ENCODE measurements around the gene FMN2. TPM values are rescaled to one million over a fixed set of nuclear protein-coding genes. Genes with fewer than 3 reads are reported as not detected.

Gene FMN2
- total and polyA plus RNA-seq, 3 experiments from 2014 or later: not detected

- no peak overlapping the region for H3K27ac ChIP-seq (ENCODE audit: low read depth, low read length)
- ChIA-PET POLR2A (no interaction called here), CTCF (no interaction called here)
- H3K9me3 ChIP-seq (ENCODE audit: low read length): no peaks in the 10 kb centered on the region
- H3K27ac Mint-ChIP-seq: no peak overlapping the region
- no peaks in the 10 kb centered on the region for H3K36me3 ChIP-seq (ENCODE audit: insufficient read depth, low read length)
- H3K4me1 ChIP-seq (ENCODE audit: insufficient read depth, low read length): no peaks in the 10 kb centered on the region
- no peaks in the 10 kb centered on the region for H3K36me3 Mint-ChIP-seq
- no peak overlapping the region for H3K4me3 Mint-ChIP-seq
- no peak for DNase-seq
- H3K4me1 Mint-ChIP-seq: no peaks in the 10 kb centered on the region
- H3K9me3 Mint-ChIP-seq: peaks cover 0 to 13% (median 4%) of the 10 kb centered on the region in 5 donors
- H3K4me3 ChIP-seq (ENCODE audit: low read length): no peak overlapping the region
- H3K27me3 Mint-ChIP-seq: no peaks in the 10 kb centered on the region
- H3K27me3 ChIP-seq (ENCODE audit: insufficient read depth, low read length, poor library complexity, severe bottlenecking): no peaks in the 10 kb centered on the region
Observed at GRCh38 chr1:240496356-240496755, 404.7 kb downstream of the FMN2 start.

- POLR2A ChIA-PET: no interaction called here
- no peak for DNase-seq
- Mint-ChIP-seq H3K27me3 (no peaks in the 10 kb centered on the region), H3K36me3 (no peaks in the 10 kb centered on the region), H3K27ac (no peak overlapping the region), H3K4me1 (no peaks in the 10 kb centered on the region), H3K9me3 (peaks cover 0 to 10% (median 2%) of the 10 kb centered on the region in 5 donors), H3K4me3 (no peak overlapping the region)
- Histone ChIP-seq H3K4me3 (ENCODE audit: low read length) (no peak overlapping the region), H3K27ac (ENCODE audit: low read depth, low read length) (no peak overlapping the region), H3K27me3 (ENCODE audit: insufficient read depth, low read length, poor library complexity, severe bottlenecking) (no peaks in the 10 kb centered on the region), H3K4me1 (ENCODE audit: insufficient read depth, low read length) (no peaks in the 10 kb centered on the region), H3K9me3 (ENCODE audit: low read length) (no peaks in the 10 kb centered on the region), H3K36me3 (ENCODE audit: insufficient read depth, low read length) (no peaks in the 10 kb centered on the region)
- CTCF ChIA-PET: no interaction called here
Observed at GRCh38 chr1:240496941-240497340, 405.3 kb downstream of the FMN2 start.

GRCh38 chr1:240497908-240498307 is 406.2 kb downstream of the FMN2 start:
- Mint-ChIP-seq H3K9me3 (peaks cover 0 to 10% (median 2%) of the 10 kb centered on the region in 5 donors), H3K4me3 (no peak overlapping the region), H3K4me1 (no peaks in the 10 kb centered on the region), H3K27me3 (no peaks in the 10 kb centered on the region), H3K27ac (no peak overlapping the region), H3K36me3 (no peaks in the 10 kb centered on the region)
- H3K4me1 ChIP-seq (ENCODE audit: insufficient read depth, low read length): no peaks in the 10 kb centered on the region
- H3K27ac ChIP-seq (ENCODE audit: low read depth, low read length): no peak overlapping the region
- no peaks in the 10 kb centered on the region for H3K9me3 ChIP-seq (ENCODE audit: low read length)
- H3K4me3 ChIP-seq (ENCODE audit: low read length): no peak overlapping the region
- no peaks in the 10 kb centered on the region for H3K36me3 ChIP-seq (ENCODE audit: insufficient read depth, low read length)
- DNase-seq: no peak
- no peaks in the 10 kb centered on the region for H3K27me3 ChIP-seq (ENCODE audit: insufficient read depth, low read length, poor library complexity, severe bottlenecking)
- POLR2A ChIA-PET: no interaction called here
- CTCF ChIA-PET: no interaction called here

- Mint-ChIP-seq H3K36me3 (no peaks in the 10 kb centered on the region), H3K27ac (no peak overlapping the region), H3K9me3 (peaks cover 0 to 10% (median 2%) of the 10 kb centered on the region in 5 donors), H3K4me1 (no peaks in the 10 kb centered on the region), H3K27me3 (no peaks in the 10 kb centered on the region), H3K4me3 (no peak overlapping the region)
- no peaks in the 10 kb centered on the region for H3K27me3 ChIP-seq (ENCODE audit: insufficient read depth, low read length, poor library complexity, severe bottlenecking)
- CTCF ChIA-PET: no interaction called here
- POLR2A ChIA-PET: no interaction called here
- H3K27ac ChIP-seq (ENCODE audit: low read depth, low read length): no peak overlapping the region
- no peaks in the 10 kb centered on the region for H3K9me3 ChIP-seq (ENCODE audit: low read length)
- no peaks in the 10 kb centered on the region for H3K4me1 ChIP-seq (ENCODE audit: insufficient read depth, low read length)
- no peaks in the 10 kb centered on the region for H3K36me3 ChIP-seq (ENCODE audit: insufficient read depth, low read length)
- H3K4me3 ChIP-seq (ENCODE audit: low read length): no peak overlapping the region
- DNase-seq: no peak
Observed at GRCh38 chr1:240498335-240498734, 406.7 kb downstream of the FMN2 start.

GRCh38 chr1:240499012-240499411 is 407.3 kb downstream of the FMN2 start:
- Histone ChIP-seq H3K27me3 (ENCODE audit: insufficient read depth, low read length, poor library complexity, severe bottlenecking) (no peaks in the 10 kb centered on the region), H3K36me3 (ENCODE audit: insufficient read depth, low read length) (no peaks in the 10 kb centered on the region), H3K27ac (ENCODE audit: low read depth, low read length) (no peak overlapping the region), H3K9me3 (ENCODE audit: low read length) (no peaks in the 10 kb centered on the region), H3K4me1 (ENCODE audit: insufficient read depth, low read length) (no peaks in the 10 kb centered on the region), H3K4me3 (ENCODE audit: low read length) (no peak overlapping the region)
- no peaks in the 10 kb centered on the region for H3K36me3 Mint-ChIP-seq
- H3K4me3 Mint-ChIP-seq: no peak overlapping the region
- H3K9me3 Mint-ChIP-seq: peaks cover 0 to 10% (median 2%) of the 10 kb centered on the region in 5 donors
- DNase-seq: no peak
- CTCF ChIA-PET: no interaction called here
- POLR2A ChIA-PET: no interaction called here
- H3K27ac Mint-ChIP-seq: no peak overlapping the region
- no peaks in the 10 kb centered on the region for H3K4me1 Mint-ChIP-seq
- H3K27me3 Mint-ChIP-seq: no peaks in the 10 kb centered on the region

- no peak for DNase-seq
- no peaks in the 10 kb centered on the region for H3K9me3 ChIP-seq (ENCODE audit: low read length)
- H3K36me3 ChIP-seq (ENCODE audit: insufficient read depth, low read length): no peaks in the 10 kb centered on the region
- POLR2A ChIA-PET: no interaction called here
- no peak overlapping the region for H3K4me3 ChIP-seq (ENCODE audit: low read length)
- no peak overlapping the region for H3K4me3 Mint-ChIP-seq
- H3K27ac Mint-ChIP-seq: no peak overlapping the region
- H3K4me1 ChIP-seq (ENCODE audit: insufficient read depth, low read length): no peaks in the 10 kb centered on the region
- no peaks in the 10 kb centered on the region for H3K27me3 Mint-ChIP-seq
- peaks cover 0 to 10% (median 2%) of the 10 kb centered on the region in 5 donors for H3K9me3 Mint-ChIP-seq
- no peak overlapping the region for H3K27ac ChIP-seq (ENCODE audit: low read depth, low read length)
- CTCF ChIA-PET: no interaction called here
- no peaks in the 10 kb centered on the region for H3K36me3 Mint-ChIP-seq
- no peaks in the 10 kb centered on the region for H3K4me1 Mint-ChIP-seq
- H3K27me3 ChIP-seq (ENCODE audit: insufficient read depth, low read length, poor library complexity, severe bottlenecking): no peaks in the 10 kb centered on the region
Observed at GRCh38 chr1:240500647-240501046, 409.0 kb downstream of the FMN2 start.

- ChIA-PET POLR2A (no interaction called here), CTCF (no interaction called here)
- Mint-ChIP-seq H3K4me3 (no peak overlapping the region), H3K27ac (no peak overlapping the region), H3K4me1 (no peaks in the 10 kb centered on the region), H3K9me3 (peaks cover 0 to 9% (median 2%) of the 10 kb centered on the region in 5 donors), H3K36me3 (no peaks in the 10 kb centered on the region), H3K27me3 (no peaks in the 10 kb centered on the region)
- no peak for DNase-seq
- no peak overlapping the region for H3K4me3 ChIP-seq (ENCODE audit: low read length)
- H3K4me1 ChIP-seq (ENCODE audit: insufficient read depth, low read length): no peaks in the 10 kb centered on the region
- H3K9me3 ChIP-seq (ENCODE audit: low read length): no peaks in the 10 kb centered on the region
- no peaks in the 10 kb centered on the region for H3K36me3 ChIP-seq (ENCODE audit: insufficient read depth, low read length)
- no peak overlapping the region for H3K27ac ChIP-seq (ENCODE audit: low read depth, low read length)
- H3K27me3 ChIP-seq (ENCODE audit: insufficient read depth, low read length, poor library complexity, severe bottlenecking): no peaks in the 10 kb centered on the region
Observed at GRCh38 chr1:240501115-240501514, 409.4 kb downstream of the FMN2 start.

- no peak for DNase-seq
- H3K4me1 ChIP-seq (ENCODE audit: insufficient read depth, low read length): no peaks in the 10 kb centered on the region
- H3K9me3 ChIP-seq (ENCODE audit: low read length): no peaks in the 10 kb centered on the region
- H3K9me3 Mint-ChIP-seq: peaks cover 0 to 8% (median 4%) of the 10 kb centered on the region in 5 donors
- H3K36me3 Mint-ChIP-seq: no peaks in the 10 kb centered on the region
- no peak overlapping the region for H3K27ac ChIP-seq (ENCODE audit: low read depth, low read length)
- H3K27me3 ChIP-seq (ENCODE audit: insufficient read depth, low read length, poor library complexity, severe bottlenecking): no peaks in the 10 kb centered on the region
- H3K4me3 Mint-ChIP-seq: no peak overlapping the region
- H3K36me3 ChIP-seq (ENCODE audit: insufficient read depth, low read length): no peaks in the 10 kb centered on the region
- H3K27ac Mint-ChIP-seq: no peak overlapping the region
- CTCF ChIA-PET: no interaction called here
- no peak overlapping the region for H3K4me3 ChIP-seq (ENCODE audit: low read length)
- H3K4me1 Mint-ChIP-seq: no peaks in the 10 kb centered on the region
- POLR2A ChIA-PET: no interaction called here
- H3K27me3 Mint-ChIP-seq: peaks cover 0 to 3% of the 10 kb centered on the region in 2 donors
Observed at GRCh38 chr1:240503036-240503435, 411.4 kb downstream of the FMN2 start.

- peaks cover 0 to 3% of the 10 kb centered on the region in 2 donors for H3K27me3 Mint-ChIP-seq
- no peak overlapping the region for H3K4me3 Mint-ChIP-seq
- CTCF ChIA-PET: no interaction called here
- H3K36me3 Mint-ChIP-seq: no peaks in the 10 kb centered on the region
- Histone ChIP-seq H3K4me1 (ENCODE audit: insufficient read depth, low read length) (no peaks in the 10 kb centered on the region), H3K4me3 (ENCODE audit: low read length) (no peak overlapping the region), H3K27ac (ENCODE audit: low read depth, low read length) (no peak overlapping the region), H3K27me3 (ENCODE audit: insufficient read depth, low read length, poor library complexity, severe bottlenecking) (no peaks in the 10 kb centered on the region), H3K36me3 (ENCODE audit: insufficient read depth, low read length) (no peaks in the 10 kb centered on the region), H3K9me3 (ENCODE audit: low read length) (no peaks in the 10 kb centered on the region)
- DNase-seq: no peak
- H3K27ac Mint-ChIP-seq: no peak overlapping the region
- H3K9me3 Mint-ChIP-seq: peaks cover 0 to 9% (median 4%) of the 10 kb centered on the region in 5 donors
- POLR2A ChIA-PET: no interaction called here
- H3K4me1 Mint-ChIP-seq: no peaks in the 10 kb centered on the region
Observed at GRCh38 chr1:240503558-240503957, 411.9 kb downstream of the FMN2 start.

All from CD8-positive, alpha-beta memory T cell (primary cell).